ENCODE data around the gene ACER2.

The ACER2 gene

GRCh38 chr9:19486803-19487202, 78.0 kb downstream of the ACER2 start:
- Histone ChIP-seq H3K14ac (ENCODE audit: low read length) (no peak overlapping the region), H3K79me1 (ENCODE audit: low read length) (no peaks in the 10 kb centered on the region), H2AFZ (ENCODE audit: insufficient read depth, low read length, poor library complexity) (no peak overlapping the region), H3K4me2 (ENCODE audit: low read length) (no peak overlapping the region), H3K79me2 (ENCODE audit: control insufficient read depth, insufficient read depth, low read length, poor library complexity) (no peaks in the 10 kb centered on the region), H3K4ac (ENCODE audit: low read depth, low read length) (no peak overlapping the region), H2BK120ac (ENCODE audit: insufficient read depth, low read length, poor library complexity) (no peak overlapping the region), H4K91ac (ENCODE audit: low read depth, low read length) (no peak overlapping the region), H3K23ac (ENCODE audit: low read length) (no peak overlapping the region), H3K27ac (ENCODE audit: low read depth, low read length) (no peak overlapping the region), H4K12ac (ENCODE audit: low read depth, low read length) (no peak overlapping the region), H3K9me3 (ENCODE audit: insufficient read depth, low read depth, low read length) (no peaks in the 10 kb centered on the region), H3K27me3 (ENCODE audit: insufficient read depth, low read length) (no peaks in the 10 kb centered on the region), H3K4me3 (ENCODE audit: low read depth, low read length) (no peak overlapping the region), H3K36me3 (ENCODE audit: control insufficient read depth in 1 of 2, insufficient read depth in 2 of 2, low read length in 2 of 2) (no peaks in the 10 kb centered on the region), H4K8ac (ENCODE audit: low read depth, low read length) (no peak overlapping the region), H3K4me1 (ENCODE audit: control insufficient read depth in 1 of 2, insufficient read depth in 2 of 2, low read length in 2 of 2) (no peaks in the 10 kb centered on the region), H3K9ac (ENCODE audit: low read length) (no peak overlapping the region), H3K18ac (ENCODE audit: low read length) (no peak overlapping the region), H2BK5ac (ENCODE audit: low read depth, low read length, poor library complexity) (no peak overlapping the region), H2AK5ac (ENCODE audit: low read length) (no peak overlapping the region), H2BK12ac (ENCODE audit: low read length) (no peak overlapping the region)
- no peak for DNase-seq
- no CpG with 5 or more reads among the region's 3 CpGs for WGBS (ENCODE audit: extremely low coverage, insufficient coverage, insufficient read length)

- Histone ChIP-seq H2BK12ac (ENCODE audit: low read length) (no peak overlapping the region), H3K79me1 (ENCODE audit: low read length) (no peaks in the 10 kb centered on the region), H4K12ac (ENCODE audit: low read depth, low read length) (no peak overlapping the region), H3K4me2 (ENCODE audit: low read length) (no peak overlapping the region), H2BK120ac (ENCODE audit: insufficient read depth, low read length, poor library complexity) (no peak overlapping the region), H3K9ac (ENCODE audit: low read length) (no peak overlapping the region), H4K8ac (ENCODE audit: low read depth, low read length) (no peak overlapping the region), H2AK5ac (ENCODE audit: low read length) (no peak overlapping the region), H3K27ac (ENCODE audit: low read depth, low read length) (no peak overlapping the region), H3K36me3 (ENCODE audit: control insufficient read depth in 1 of 2, insufficient read depth in 2 of 2, low read length in 2 of 2) (no peaks in the 10 kb centered on the region), H3K79me2 (ENCODE audit: control insufficient read depth, insufficient read depth, low read length, poor library complexity) (no peaks in the 10 kb centered on the region), H3K14ac (ENCODE audit: low read length) (no peak overlapping the region), H3K9me3 (ENCODE audit: insufficient read depth, low read depth, low read length) (no peaks in the 10 kb centered on the region), H3K4ac (ENCODE audit: low read depth, low read length) (no peak overlapping the region), H3K23ac (ENCODE audit: low read length) (no peak overlapping the region), H4K91ac (ENCODE audit: low read depth, low read length) (no peak overlapping the region), H3K27me3 (ENCODE audit: insufficient read depth, low read length) (no peaks in the 10 kb centered on the region), H2AFZ (ENCODE audit: insufficient read depth, low read length, poor library complexity) (no peak overlapping the region), H3K18ac (ENCODE audit: low read length) (no peak overlapping the region), H2BK5ac (ENCODE audit: low read depth, low read length, poor library complexity) (no peak overlapping the region), H3K4me3 (ENCODE audit: low read depth, low read length) (no peak overlapping the region), H3K4me1 (ENCODE audit: control insufficient read depth in 1 of 2, insufficient read depth in 2 of 2, low read length in 2 of 2) (no peaks in the 10 kb centered on the region)
- DNase-seq, result peak; percentile 88 to 94
- WGBS (ENCODE audit: extremely low coverage, insufficient coverage, insufficient read length), result no CpG with 5 or more reads among the region's 2 CpGs
Observed at GRCh38 chr9:19488721-19489120, 79.9 kb downstream of the ACER2 start.

GRCh38 chr9:19490269-19490668, 81.5 kb downstream of the ACER2 start:
- Histone ChIP-seq H3K4me3 (ENCODE audit: low read depth, low read length) (no peak overlapping the region), H3K18ac (ENCODE audit: low read length) (no peak overlapping the region), H2AK5ac (ENCODE audit: low read length) (no peak overlapping the region), H3K14ac (ENCODE audit: low read length) (no peak overlapping the region), H3K9me3 (ENCODE audit: insufficient read depth, low read depth, low read length) (no peaks in the 10 kb centered on the region), H4K8ac (ENCODE audit: low read depth, low read length) (no peak overlapping the region), H3K4me2 (ENCODE audit: low read length) (no peak overlapping the region), H3K79me1 (ENCODE audit: low read length) (no peaks in the 10 kb centered on the region), H3K27me3 (ENCODE audit: insufficient read depth, low read length) (no peaks in the 10 kb centered on the region), H3K36me3 (ENCODE audit: control insufficient read depth in 1 of 2, insufficient read depth in 2 of 2, low read length in 2 of 2) (no peaks in the 10 kb centered on the region), H2BK5ac (ENCODE audit: low read depth, low read length, poor library complexity) (no peak overlapping the region), H3K27ac (ENCODE audit: low read depth, low read length) (no peak overlapping the region), H3K4ac (ENCODE audit: low read depth, low read length) (no peak overlapping the region), H4K12ac (ENCODE audit: low read depth, low read length) (no peak overlapping the region), H2BK12ac (ENCODE audit: low read length) (no peak overlapping the region), H3K79me2 (ENCODE audit: control insufficient read depth, insufficient read depth, low read length, poor library complexity) (no peaks in the 10 kb centered on the region), H2AFZ (ENCODE audit: insufficient read depth, low read length, poor library complexity) (no peak overlapping the region), H2BK120ac (ENCODE audit: insufficient read depth, low read length, poor library complexity) (no peak overlapping the region), H3K4me1 (ENCODE audit: control insufficient read depth in 1 of 2, insufficient read depth in 2 of 2, low read length in 2 of 2) (no peaks in the 10 kb centered on the region), H4K91ac (ENCODE audit: low read depth, low read length) (no peak overlapping the region), H3K9ac (ENCODE audit: low read length) (no peak overlapping the region), H3K23ac (ENCODE audit: low read length) (no peak overlapping the region)
- DNase-seq, result no peak
- WGBS (ENCODE audit: extremely low coverage, insufficient coverage, insufficient read length), result no CpG with 5 or more reads among the region's 8 CpGs

- H3K4ac ChIP-seq (ENCODE audit: low read depth, low read length), result no peak overlapping the region
- H4K91ac ChIP-seq (ENCODE audit: low read depth, low read length), result no peak overlapping the region
- no peak overlapping the region for H3K27ac ChIP-seq (ENCODE audit: low read depth, low read length)
- H2BK120ac ChIP-seq (ENCODE audit: insufficient read depth, low read length, poor library complexity), result no peak overlapping the region
- H3K79me2 ChIP-seq (ENCODE audit: control insufficient read depth, insufficient read depth, low read length, poor library complexity), result no peaks in the 10 kb centered on the region
- no peak overlapping the region for H2AK5ac ChIP-seq (ENCODE audit: low read length)
- no peaks in the 10 kb centered on the region for H3K36me3 ChIP-seq (ENCODE audit: control insufficient read depth in 1 of 2, insufficient read depth in 2 of 2, low read length in 2 of 2)
- no peak overlapping the region for H3K14ac ChIP-seq (ENCODE audit: low read length)
- no peak overlapping the region for H3K18ac ChIP-seq (ENCODE audit: low read length)
- no peaks in the 10 kb centered on the region for H3K79me1 ChIP-seq (ENCODE audit: low read length)
- H3K9ac ChIP-seq (ENCODE audit: low read length), result no peak overlapping the region
- no peak overlapping the region for H2AFZ ChIP-seq (ENCODE audit: insufficient read depth, low read length, poor library complexity)
- no peaks in the 10 kb centered on the region for H3K4me1 ChIP-seq (ENCODE audit: control insufficient read depth in 1 of 2, insufficient read depth in 2 of 2, low read length in 2 of 2)
- H4K12ac ChIP-seq (ENCODE audit: low read depth, low read length), result no peak overlapping the region
- no peak overlapping the region for H3K4me2 ChIP-seq (ENCODE audit: low read length)
- H2BK12ac ChIP-seq (ENCODE audit: low read length), result no peak overlapping the region
- no peaks in the 10 kb centered on the region for H3K9me3 ChIP-seq (ENCODE audit: insufficient read depth, low read depth, low read length)
- no peaks in the 10 kb centered on the region for H3K27me3 ChIP-seq (ENCODE audit: insufficient read depth, low read length)
- H3K23ac ChIP-seq (ENCODE audit: low read length), result no peak overlapping the region
- no peak overlapping the region for H4K8ac ChIP-seq (ENCODE audit: low read depth, low read length)
- no peak overlapping the region for H2BK5ac ChIP-seq (ENCODE audit: low read depth, low read length, poor library complexity)
- H3K4me3 ChIP-seq (ENCODE audit: low read depth, low read length), result no peak overlapping the region
- no peak for DNase-seq
Observed at GRCh38 chr9:19490828-19491227, 82.0 kb downstream of the ACER2 start.
